Measurements from ENCODE around the gene PCNX3. TPM values are rescaled to one million over a fixed set of nuclear protein-coding genes. Genes with fewer than 3 reads are reported as not detected.

PCNX3 gene
- total and polyA plus RNA-seq, 2 of the 13 experiments (the other 11 are each of a cell fraction or from before 2014, with no cell fraction given): 16.2 to 23.0 TPM

DNA sequence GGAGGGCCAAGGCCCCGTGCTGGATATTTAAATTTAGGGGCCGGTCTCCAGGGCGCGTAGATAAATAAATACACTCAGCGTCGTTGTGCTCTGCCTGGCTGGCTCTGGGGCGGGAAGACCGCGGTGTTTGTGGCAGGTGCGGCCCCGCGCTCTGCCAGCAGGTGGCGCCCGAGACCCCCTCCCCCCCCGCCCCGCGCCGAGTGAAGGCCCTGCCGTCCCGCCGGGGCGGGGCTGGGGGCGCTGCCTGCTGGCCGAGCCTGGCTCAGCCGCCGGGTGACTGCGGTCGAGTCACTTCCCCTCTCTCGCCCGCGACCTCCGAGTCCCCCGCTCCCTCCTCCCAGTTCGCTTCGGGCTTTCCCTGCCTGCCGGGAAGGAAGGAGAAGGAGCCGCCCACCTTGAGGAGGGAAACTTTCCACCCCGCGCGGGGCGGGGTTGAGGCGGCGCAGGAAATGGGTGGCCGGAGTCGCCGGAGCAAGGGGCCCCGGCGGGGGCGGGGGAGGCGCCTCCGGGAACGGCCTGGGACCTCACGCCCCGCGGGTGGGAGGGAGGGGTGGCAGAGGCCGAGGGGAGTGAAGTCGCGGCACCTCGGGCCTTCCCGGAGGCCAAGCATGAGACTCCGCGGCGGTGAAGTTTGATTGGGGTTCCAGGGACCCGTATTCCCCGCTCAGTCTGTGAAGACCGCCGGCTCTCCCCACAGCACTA is 41.3 kb upstream of the PCNX3 start (continued):
- TF ChIP-seq MED8 (CRISPR knock-in tag; IDR thresholded peaks at IDR 0.05; ENCODE audit: insufficient replicate concordance): no peak
- TF ChIP-seq, protein P1, sequence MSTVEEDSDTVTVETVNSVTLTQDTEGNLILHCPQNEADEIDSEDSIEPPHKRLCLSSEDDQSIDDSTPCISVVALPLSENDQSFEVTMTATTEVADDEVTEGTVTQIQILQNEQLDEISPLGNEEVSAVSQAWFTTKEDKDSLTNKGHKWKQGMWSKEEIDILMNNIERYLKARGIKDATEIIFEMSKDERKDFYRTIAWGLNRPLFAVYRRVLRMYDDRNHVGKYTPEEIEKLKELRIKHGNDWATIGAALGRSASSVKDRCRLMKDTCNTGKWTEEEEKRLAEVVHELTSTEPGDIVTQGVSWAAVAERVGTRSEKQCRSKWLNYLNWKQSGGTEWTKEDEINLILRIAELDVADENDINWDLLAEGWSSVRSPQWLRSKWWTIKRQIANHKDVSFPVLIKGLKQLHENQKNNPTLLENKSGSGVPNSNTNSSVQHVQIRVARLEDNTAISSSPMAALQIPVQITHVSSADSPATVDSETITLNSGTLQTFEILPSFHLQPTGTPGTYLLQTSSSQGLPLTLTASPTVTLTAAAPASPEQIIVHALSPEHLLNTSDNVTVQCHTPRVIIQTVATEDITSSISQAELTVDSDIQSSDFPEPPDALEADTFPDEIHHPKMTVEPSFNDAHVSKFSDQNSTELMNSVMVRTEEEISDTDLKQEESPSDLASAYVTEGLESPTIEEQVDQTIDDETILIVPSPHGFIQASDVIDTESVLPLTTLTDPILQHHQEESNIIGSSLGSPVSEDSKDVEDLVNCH (CRISPR knock-in tag; IDR thresholded peaks at IDR 0.05): no peak
- peak; percentile 40; the same call in 1 of the 2 replicates for TF ChIP-seq ZNF746 (CRISPR knock-in tag; IDR thresholded peaks at IDR 0.05)
- no peak for TF ChIP-seq PHF5A (CRISPR knock-in tag; IDR thresholded peaks at IDR 0.05; ENCODE audit: low read depth, unreplicated experiment)
- TF ChIP-seq, protein P2, sequence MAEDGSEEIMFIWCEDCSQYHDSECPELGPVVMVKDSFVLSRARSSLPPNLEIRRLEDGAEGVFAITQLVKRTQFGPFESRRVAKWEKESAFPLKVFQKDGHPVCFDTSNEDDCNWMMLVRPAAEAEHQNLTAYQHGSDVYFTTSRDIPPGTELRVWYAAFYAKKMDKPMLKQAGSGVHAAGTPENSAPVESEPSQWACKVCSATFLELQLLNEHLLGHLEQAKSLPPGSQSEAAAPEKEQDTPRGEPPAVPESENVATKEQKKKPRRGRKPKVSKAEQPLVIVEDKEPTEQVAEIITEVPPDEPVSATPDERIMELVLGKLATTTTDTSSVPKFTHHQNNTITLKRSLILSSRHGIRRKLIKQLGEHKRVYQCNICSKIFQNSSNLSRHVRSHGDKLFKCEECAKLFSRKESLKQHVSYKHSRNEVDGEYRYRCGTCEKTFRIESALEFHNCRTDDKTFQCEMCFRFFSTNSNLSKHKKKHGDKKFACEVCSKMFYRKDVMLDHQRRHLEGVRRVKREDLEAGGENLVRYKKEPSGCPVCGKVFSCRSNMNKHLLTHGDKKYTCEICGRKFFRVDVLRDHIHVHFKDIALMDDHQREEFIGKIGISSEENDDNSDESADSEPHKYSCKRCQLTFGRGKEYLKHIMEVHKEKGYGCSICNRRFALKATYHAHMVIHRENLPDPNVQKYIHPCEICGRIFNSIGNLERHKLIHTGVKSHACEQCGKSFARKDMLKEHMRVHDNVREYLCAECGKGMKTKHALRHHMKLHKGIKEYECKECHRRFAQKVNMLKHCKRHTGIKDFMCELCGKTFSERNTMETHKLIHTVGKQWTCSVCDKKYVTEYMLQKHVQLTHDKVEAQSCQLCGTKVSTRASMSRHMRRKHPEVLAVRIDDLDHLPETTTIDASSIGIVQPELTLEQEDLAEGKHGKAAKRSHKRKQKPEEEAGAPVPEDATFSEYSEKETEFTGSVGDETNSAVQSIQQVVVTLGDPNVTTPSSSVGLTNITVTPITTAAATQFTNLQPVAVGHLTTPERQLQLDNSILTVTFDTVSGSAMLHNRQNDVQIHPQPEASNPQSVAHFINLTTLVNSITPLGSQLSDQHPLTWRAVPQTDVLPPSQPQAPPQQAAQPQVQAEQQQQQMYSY (CRISPR knock-in tag; IDR thresholded peaks at IDR 0.05): no peak
- no peak for TF ChIP-seq TEAD2 (CRISPR knock-in tag; IDR thresholded peaks at IDR 0.05)
- TF ChIP-seq ARHGAP35 (CRISPR knock-in tag; IDR thresholded peaks at IDR 0.05; ENCODE audit: borderline replicate concordance): 0 out of 2 replicates have a peak, but pooled peaks have one; percentile 25
- TF ChIP-seq, protein P3, sequence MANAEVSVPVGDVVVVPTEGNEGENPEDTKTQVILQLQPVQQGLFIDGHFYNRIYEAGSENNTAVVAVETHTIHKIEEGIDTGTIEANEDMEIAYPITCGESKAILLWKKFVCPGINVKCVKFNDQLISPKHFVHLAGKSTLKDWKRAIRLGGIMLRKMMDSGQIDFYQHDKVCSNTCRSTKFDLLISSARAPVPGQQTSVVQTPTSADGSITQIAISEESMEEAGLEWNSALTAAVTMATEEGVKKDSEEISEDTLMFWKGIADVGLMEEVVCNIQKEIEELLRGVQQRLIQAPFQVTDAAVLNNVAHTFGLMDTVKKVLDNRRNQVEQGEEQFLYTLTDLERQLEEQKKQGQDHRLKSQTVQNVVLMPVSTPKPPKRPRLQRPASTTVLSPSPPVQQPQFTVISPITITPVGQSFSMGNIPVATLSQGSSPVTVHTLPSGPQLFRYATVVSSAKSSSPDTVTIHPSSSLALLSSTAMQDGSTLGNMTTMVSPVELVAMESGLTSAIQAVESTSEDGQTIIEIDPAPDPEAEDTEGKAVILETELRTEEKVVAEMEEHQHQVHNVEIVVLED (CRISPR knock-in tag; IDR thresholded peaks at IDR 0.05; ENCODE audit: borderline replicate concordance): peak; percentile 31; the same call in 1 of the 2 replicates
- 0 out of 2 replicates have a peak, but pooled peaks have one; percentile 22 for TF ChIP-seq SPEN (CRISPR knock-in tag; IDR thresholded peaks at IDR 0.05; ENCODE audit: low read depth)
- no peak for TF ChIP-seq ZNF891 (CRISPR knock-in tag; IDR thresholded peaks at IDR 0.05)
- no peak for TF ChIP-seq ZNF83 (CRISPR knock-in tag; IDR thresholded peaks at IDR 0.05; ENCODE audit: borderline replicate concordance)
- 0 out of 2 replicates have a peak, but pooled peaks have one; percentile 22 for TF ChIP-seq NFKB2 (CRISPR knock-in tag; IDR thresholded peaks at IDR 0.05; ENCODE audit: borderline replicate concordance)
- TF ChIP-seq ZNF570 (CRISPR knock-in tag; IDR thresholded peaks at IDR 0.05; ENCODE audit: borderline replicate concordance): no peak
- no peak for TF ChIP-seq ZNF326 (CRISPR knock-in tag; IDR thresholded peaks at IDR 0.05; ENCODE audit: borderline replicate concordance)
- TF ChIP-seq ZBTB7A (CRISPR knock-in tag; IDR thresholded peaks at IDR 0.05): no peak
- no peak for TF ChIP-seq JUNB (CRISPR knock-in tag; IDR thresholded peaks at IDR 0.05; ENCODE audit: borderline replicate concordance)
- TF ChIP-seq ZNF614 (CRISPR knock-in tag; IDR thresholded peaks at IDR 0.05; ENCODE audit: borderline replicate concordance): 0 out of 2 replicates have a peak, but pooled peaks have one; percentile 31
- TF ChIP-seq, protein P4, sequence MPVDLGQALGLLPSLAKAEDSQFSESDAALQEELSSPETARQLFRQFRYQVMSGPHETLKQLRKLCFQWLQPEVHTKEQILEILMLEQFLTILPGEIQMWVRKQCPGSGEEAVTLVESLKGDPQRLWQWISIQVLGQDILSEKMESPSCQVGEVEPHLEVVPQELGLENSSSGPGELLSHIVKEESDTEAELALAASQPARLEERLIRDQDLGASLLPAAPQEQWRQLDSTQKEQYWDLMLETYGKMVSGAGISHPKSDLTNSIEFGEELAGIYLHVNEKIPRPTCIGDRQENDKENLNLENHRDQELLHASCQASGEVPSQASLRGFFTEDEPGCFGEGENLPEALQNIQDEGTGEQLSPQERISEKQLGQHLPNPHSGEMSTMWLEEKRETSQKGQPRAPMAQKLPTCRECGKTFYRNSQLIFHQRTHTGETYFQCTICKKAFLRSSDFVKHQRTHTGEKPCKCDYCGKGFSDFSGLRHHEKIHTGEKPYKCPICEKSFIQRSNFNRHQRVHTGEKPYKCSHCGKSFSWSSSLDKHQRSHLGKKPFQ (CRISPR knock-in tag; IDR thresholded peaks at IDR 0.05; ENCODE audit: insufficient replicate concordance): no peak
- no peak for TF ChIP-seq IRF2 (CRISPR knock-in tag; IDR thresholded peaks at IDR 0.05)
